Type B pancreatic cell (in vitro differentiated cells): ENCODE results near the gene PLCH2. TPM values are rescaled to one million over a fixed set of nuclear protein-coding genes. Genes with fewer than 3 reads are reported as not detected.
A peak's percentile ranks its signal among the peaks of the same experiment; 100 is the strongest.

ENCODE experiments used
- DNase-seq: peaks from one replicate; pipeline ENCODE4 v3.0.0; 2021; ENCODE audit warnings: mixed read lengths; ENCODE audit not compliant: unreplicated experiment; ENCODE audit errors: extremely low spot score
- H3K27ac Mint-ChIP-seq: 2 replicates; pipeline ENCODE4 v1.8.0; 2021; ENCODE audit warnings: mild to moderate bottlenecking, mixed read lengths
- H3K27me3 Mint-ChIP-seq: 2 replicates; pipeline ENCODE4 v1.8.0; 2021; ENCODE audit warnings: mixed read lengths
- H3K36me3 Mint-ChIP-seq: 2 replicates; pipeline ENCODE4 v1.8.0; 2021; ENCODE audit warnings: mixed read lengths
- H3K4me1 Mint-ChIP-seq: one replicate; pipeline ENCODE4 v1.8.0; 2021; ENCODE audit warnings: mixed read lengths; ENCODE audit not compliant: unreplicated experiment
- H3K4me3 Mint-ChIP-seq: 2 replicates; pipeline ENCODE4 v1.8.0; 2021; ENCODE audit warnings: mild to moderate bottlenecking, mixed read lengths
- H3K9me3 Mint-ChIP-seq: 2 replicates; pipeline ENCODE4 v1.8.0; 2021; ENCODE audit warnings: mixed read lengths
- total RNA-seq: library from RNA; stranded (reverse); gene quantifications from 2 replicates; pipeline ENCODE4 v1.2.1, GENCODE V29; 2021; ENCODE audit warnings: low replicate concordance
- TF ChIP-seq, protein P1 (sequence below): fragments of 200-600 bp; sonication (generic); conservative IDR thresholded peaks from 2 replicates; pipeline ENCODE4 v1.5.0; 2021; ENCODE audit warnings: antibody characterized with exemption, mild to moderate bottlenecking

The PLCH2 gene
- total RNA-seq, 1 donor from 2014 or later: 0.82 TPM

DNA sequence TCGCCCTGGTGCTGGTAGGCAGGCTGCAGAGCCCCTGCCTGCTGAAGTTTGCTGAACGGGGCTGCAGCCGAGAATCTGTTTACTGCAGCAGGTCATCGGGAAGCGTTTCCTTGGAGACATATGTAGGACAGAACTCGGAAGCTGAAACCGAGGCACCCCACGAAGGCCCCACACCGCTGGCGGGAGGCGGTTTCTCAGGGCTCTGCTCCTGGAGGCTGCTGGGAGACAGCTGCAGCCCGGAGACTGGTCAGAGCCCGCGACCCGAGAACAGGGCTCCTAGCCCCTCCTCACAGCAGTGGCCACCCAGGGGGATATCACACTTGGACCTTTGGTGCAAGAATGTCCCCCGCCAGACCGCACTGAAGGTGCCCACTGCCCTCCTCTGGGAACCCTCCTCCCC is 12.7 kb upstream of the PLCH2 start:
- H3K27me3 Mint-ChIP-seq: peaks cover 17% of the 10 kb centered on the region
- DNase-seq: no peak
- TF ChIP-seq, protein P1, sequence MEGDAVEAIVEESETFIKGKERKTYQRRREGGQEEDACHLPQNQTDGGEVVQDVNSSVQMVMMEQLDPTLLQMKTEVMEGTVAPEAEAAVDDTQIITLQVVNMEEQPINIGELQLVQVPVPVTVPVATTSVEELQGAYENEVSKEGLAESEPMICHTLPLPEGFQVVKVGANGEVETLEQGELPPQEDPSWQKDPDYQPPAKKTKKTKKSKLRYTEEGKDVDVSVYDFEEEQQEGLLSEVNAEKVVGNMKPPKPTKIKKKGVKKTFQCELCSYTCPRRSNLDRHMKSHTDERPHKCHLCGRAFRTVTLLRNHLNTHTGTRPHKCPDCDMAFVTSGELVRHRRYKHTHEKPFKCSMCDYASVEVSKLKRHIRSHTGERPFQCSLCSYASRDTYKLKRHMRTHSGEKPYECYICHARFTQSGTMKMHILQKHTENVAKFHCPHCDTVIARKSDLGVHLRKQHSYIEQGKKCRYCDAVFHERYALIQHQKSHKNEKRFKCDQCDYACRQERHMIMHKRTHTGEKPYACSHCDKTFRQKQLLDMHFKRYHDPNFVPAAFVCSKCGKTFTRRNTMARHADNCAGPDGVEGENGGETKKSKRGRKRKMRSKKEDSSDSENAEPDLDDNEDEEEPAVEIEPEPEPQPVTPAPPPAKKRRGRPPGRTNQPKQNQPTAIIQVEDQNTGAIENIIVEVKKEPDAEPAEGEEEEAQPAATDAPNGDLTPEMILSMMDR: no peak
- H3K4me3 Mint-ChIP-seq: no peak overlapping the region
- no peaks in the 10 kb centered on the region for H3K9me3 Mint-ChIP-seq
- no peaks in the 10 kb centered on the region for H3K36me3 Mint-ChIP-seq
- no peak overlapping the region for H3K27ac Mint-ChIP-seq
- peaks cover 5% of the 10 kb centered on the region for H3K4me1 Mint-ChIP-seq

GRCh38 chr1:2465371-2466269 is 10.5 kb upstream of the PLCH2 start:
- Mint-ChIP-seq H3K27me3 (peaks cover 21% of the 10 kb centered on the region), H3K9me3 (no peaks in the 10 kb centered on the region), H3K4me1 (peaks cover 5% of the 10 kb centered on the region), H3K36me3 (no peaks in the 10 kb centered on the region), H3K4me3 (no peak overlapping the region), H3K27ac (no peak overlapping the region)
- DNase-seq: no peak
- TF ChIP-seq, protein P1: no peak

- H3K9me3 Mint-ChIP-seq: no peaks in the 10 kb centered on the region
- H3K27me3 Mint-ChIP-seq: peaks cover 21% of the 10 kb centered on the region
- TF ChIP-seq, protein P1: no peak
- H3K4me1 Mint-ChIP-seq: peaks cover 5% of the 10 kb centered on the region
- DNase-seq: no peak
- no peak overlapping the region for H3K27ac Mint-ChIP-seq
- H3K36me3 Mint-ChIP-seq: no peaks in the 10 kb centered on the region
- no peak overlapping the region for H3K4me3 Mint-ChIP-seq
Observed at GRCh38 chr1:2466270-2466665, 9.8 kb upstream of the PLCH2 start.

DNA sequence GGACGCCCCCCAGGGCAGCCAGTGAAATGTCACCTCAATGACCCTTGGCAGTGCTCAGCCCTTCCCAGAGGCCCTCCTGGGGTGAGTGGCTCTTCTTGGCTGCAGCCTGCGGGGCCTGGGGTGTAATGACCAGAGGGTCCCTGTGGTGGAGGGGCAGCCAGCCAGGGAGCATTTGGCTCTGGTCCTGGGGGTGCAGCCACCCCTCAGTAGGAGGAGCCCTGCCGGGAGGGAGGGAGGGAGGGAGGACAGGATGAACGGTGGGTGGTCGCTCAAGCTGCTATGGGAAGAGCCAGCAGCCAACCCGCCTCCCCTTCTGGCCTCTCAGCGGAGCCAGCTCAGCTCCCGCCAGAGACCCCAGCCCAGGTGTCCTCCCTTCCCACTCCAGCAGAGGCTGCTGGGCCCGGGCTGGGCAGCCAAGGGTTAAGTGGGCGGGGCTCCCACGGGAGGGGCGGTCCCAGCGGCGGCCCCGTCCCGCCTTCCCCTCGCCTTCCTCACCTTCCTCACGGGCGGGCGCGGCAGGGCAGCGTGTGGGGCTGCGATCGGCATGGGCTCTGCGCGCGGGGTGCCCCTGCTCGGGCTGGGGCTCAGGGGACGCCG is 9.0 kb upstream of the PLCH2 start:
- TF ChIP-seq, protein P1: peak; percentile 48
- no peaks in the 10 kb centered on the region for H3K36me3 Mint-ChIP-seq
- H3K27ac Mint-ChIP-seq: no peak overlapping the region
- DNase-seq: no peak
- H3K9me3 Mint-ChIP-seq: no peaks in the 10 kb centered on the region
- H3K4me3 Mint-ChIP-seq: no peak overlapping the region
- peaks cover 21% of the 10 kb centered on the region for H3K27me3 Mint-ChIP-seq
- peaks cover 5% of the 10 kb centered on the region for H3K4me1 Mint-ChIP-seq

DNA sequence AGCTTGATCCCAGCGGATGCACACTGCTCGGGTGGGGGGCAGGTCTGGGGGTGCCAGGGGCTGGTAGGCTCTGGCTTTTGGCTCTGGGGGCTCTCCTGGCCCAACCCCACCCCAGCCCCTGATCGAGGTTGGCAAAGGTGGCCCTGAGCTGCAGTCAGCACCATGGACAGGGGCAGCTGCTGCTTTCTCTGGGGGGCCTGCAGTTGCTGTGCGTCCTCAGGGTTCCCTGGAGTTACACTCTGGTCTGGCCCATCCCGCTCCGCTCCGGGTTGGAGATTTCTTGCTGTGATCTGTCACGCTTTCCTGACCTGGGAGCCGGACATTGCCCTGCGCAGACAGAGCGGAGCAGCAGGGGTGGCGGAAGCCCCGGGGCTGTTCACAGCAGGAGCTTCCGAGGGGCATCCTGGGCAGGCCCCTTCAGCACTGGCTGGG is 8.0 kb upstream of the PLCH2 start:
- H3K4me3 Mint-ChIP-seq: no peak overlapping the region
- no peaks in the 10 kb centered on the region for H3K9me3 Mint-ChIP-seq
- no peaks in the 10 kb centered on the region for H3K36me3 Mint-ChIP-seq
- no peak overlapping the region for H3K27ac Mint-ChIP-seq
- H3K27me3 Mint-ChIP-seq: peaks cover 16% of the 10 kb centered on the region
- no peaks in the 10 kb centered on the region for H3K4me1 Mint-ChIP-seq
- TF ChIP-seq, protein P1: no peak
- DNase-seq: no peak
